Measurements from ENCODE around the gene ANGPTL7. TPM values are rescaled to one million over a fixed set of nuclear protein-coding genes. Genes with fewer than 3 reads are reported as not detected.
"Not testable (repeated sequence)": the region's sequence is repeated elsewhere in the genome, so short reads cannot be mapped to it uniquely, and the experiment has no call there.

Gene ANGPTL7
- total RNA-seq, 1 experiment from 2014 or later, result not detected

GRCh38 chr1:11169202-11169601, 20.0 kb upstream of the ANGPTL7 start:
- DNase-seq (ENCODE audit: low spot score), result no peak

GRCh38 chr1:11170102-11170501, 19.1 kb upstream of the ANGPTL7 start:
- no peak for DNase-seq (ENCODE audit: low spot score)

- DNase-seq (ENCODE audit: low spot score), result no peak
These were observed 14.8 kb upstream of the ANGPTL7 start for GRCh38 chr1:11174261-11174942.

GRCh38 chr1:11175461-11175860, 13.7 kb upstream of the ANGPTL7 start:
- DNase-seq (ENCODE audit: low spot score), result no peak

- no peak for DNase-seq (ENCODE audit: low spot score)
These were observed 13.0 kb upstream of the ANGPTL7 start for GRCh38 chr1:11176081-11176706.

- no peak for DNase-seq (ENCODE audit: low spot score)
These were observed 10.8 kb upstream of the ANGPTL7 start for GRCh38 chr1:11178021-11179015.

GRCh38 chr1:11179125-11179524, 10.0 kb upstream of the ANGPTL7 start:
- DNase-seq (ENCODE audit: low spot score), result no peak

- DNase-seq (ENCODE audit: low spot score), result not testable (repeated sequence)
These were observed 9.4 kb upstream of the ANGPTL7 start for GRCh38 chr1:11179749-11180148.

GRCh38 chr1:11180342-11180744, 8.8 kb upstream of the ANGPTL7 start:
- no peak for DNase-seq (ENCODE audit: low spot score)

GRCh38 chr1:11182884-11183283, 6.3 kb upstream of the ANGPTL7 start:
- DNase-seq (ENCODE audit: low spot score), result no peak

GRCh38 chr1:11184973-11185372, 4.2 kb upstream of the ANGPTL7 start:
- DNase-seq (ENCODE audit: low spot score), result no peak

- DNase-seq (ENCODE audit: low spot score), result no peak
These were observed 2.2 kb upstream of the ANGPTL7 start for GRCh38 chr1:11187000-11187399.

- no peak for DNase-seq (ENCODE audit: low spot score)
These were observed 1.7 kb upstream of the ANGPTL7 start for GRCh38 chr1:11187494-11187893.

- no peak for DNase-seq (ENCODE audit: low spot score)
These were observed 1.2 kb upstream of the ANGPTL7 start for GRCh38 chr1:11187931-11188330.

- DNase-seq (ENCODE audit: low spot score), result no peak
These were observed 774 bp upstream of the ANGPTL7 start for GRCh38 chr1:11188381-11188780.

GRCh38 chr1:11193376-11193775, 4.2 kb downstream of the ANGPTL7 start:
- DNase-seq (ENCODE audit: low spot score), result no peak

GRCh38 chr1:11194407-11195176, 5.4 kb downstream of the ANGPTL7 start:
- DNase-seq (ENCODE audit: low spot score), result no peak

GRCh38 chr1:11196945-11197344, 7.8 kb downstream of the ANGPTL7 start:
- no peak for DNase-seq (ENCODE audit: low spot score)

GRCh38 chr1:11197359-11197758, 8.2 kb downstream of the ANGPTL7 start:
- no peak for DNase-seq (ENCODE audit: low spot score)

GRCh38 chr1:11198257-11198656, 9.1 kb downstream of the ANGPTL7 start:
- no peak for DNase-seq (ENCODE audit: low spot score)

GRCh38 chr1:11198851-11199594, 9.9 kb downstream of the ANGPTL7 start:
- DNase-seq (ENCODE audit: low spot score), result no peak

Measured in HT-29 (cell line).